GM23338 (cell line): ENCODE measurements around the gene SERP1.

Experiments used
- CREB1 ChIP-seq: fragments of 250-450 bp; sonication (Bioruptor Pico); IDR thresholded peaks from 2 replicates; pipeline ENCODE4 v1.5.0; 2020; ENCODE audit warnings: low read depth, mild to moderate bottlenecking, moderate library complexity
- EZH2 ChIP-seq: fragments of 200-600 bp; sonication (generic); IDR thresholded peaks from one replicate; pipeline ENCODE4 v1.8.0; 2017; ENCODE audit warnings: antibody characterized with exemption, mild to moderate bottlenecking, low read depth; ENCODE audit not compliant: unreplicated experiment
- EZH2phosphoT487 ChIP-seq: fragments of 200-600 bp; sonication (generic); IDR thresholded peaks from one replicate; pipeline ENCODE4 v1.8.1; 2018; ENCODE audit warnings: antibody characterized with exemption; ENCODE audit not compliant: unreplicated experiment
- JUNB ChIP-seq: IDR thresholded peaks from one replicate; pipeline ENCODE4 v1.6.1; 2016; ENCODE audit warnings: antibody characterized with exemption; ENCODE audit not compliant: unreplicated experiment
- NANOG ChIP-seq: IDR thresholded peaks from 2 replicates; pipeline ENCODE4 v1.6.1; 2016; ENCODE audit warnings: antibody characterized with exemption, borderline replicate concordance
- POLR2AphosphoS5 ChIP-seq: IDR thresholded peaks from 2 replicates; pipeline ENCODE4 v1.6.1; 2016; ENCODE audit warnings: antibody characterized with exemption, low read depth
- ZNF114 ChIP-seq: fragments of 250-450 bp; sonication (Bioruptor Pico); IDR thresholded peaks from 2 replicates; pipeline ENCODE4 v1.5.0; 2020; ENCODE audit warnings: mild to moderate bottlenecking, moderate library complexity
- TF ChIP-seq, protein P1 (sequence below), 2 experiments: fragments of 200-600 bp in 1 of 2; sonication (generic) in 1 of 2; conservative IDR thresholded peaks; 2 replicates each; pipeline versions ENCODE4 v1.5.1 to v1.6.1; 2016 to 2017; ENCODE audit warnings: antibody characterized with exemption in 2 of 2, low read depth in 2 of 2, mild to moderate bottlenecking in 2 of 2, moderate library complexity in 1 of 2
- TF ChIP-seq, protein P2 (sequence below): IDR thresholded peaks from one replicate; pipeline ENCODE4 v1.6.1; 2018; ENCODE audit warnings: antibody characterized with exemption; ENCODE audit not compliant: unreplicated experiment
- TF ChIP-seq, protein P3 (sequence below): IDR thresholded peaks from 2 replicates; pipeline ENCODE4 v1.6.1; 2016; ENCODE audit warnings: antibody characterized with exemption

DNA sequence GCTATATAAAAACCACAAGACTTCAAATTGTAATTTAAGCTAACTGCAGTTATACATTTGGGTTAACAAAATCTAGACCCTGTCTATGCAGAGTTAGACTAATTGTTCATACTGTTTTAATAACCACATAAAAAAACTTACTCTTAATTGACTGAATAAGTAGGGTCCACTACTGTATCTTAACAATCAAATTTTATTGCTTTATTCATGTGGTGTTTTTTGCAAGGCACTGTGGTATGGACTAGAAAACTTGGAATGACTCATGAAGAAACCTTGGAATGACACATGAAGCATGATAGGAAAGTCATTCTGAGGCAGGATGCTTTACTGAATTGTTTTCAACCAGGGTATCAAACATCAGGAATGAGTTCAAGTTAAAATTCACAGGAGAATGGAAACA is 2.3 kb downstream of the SERP1 start:
- TF ChIP-seq, protein P1, sequence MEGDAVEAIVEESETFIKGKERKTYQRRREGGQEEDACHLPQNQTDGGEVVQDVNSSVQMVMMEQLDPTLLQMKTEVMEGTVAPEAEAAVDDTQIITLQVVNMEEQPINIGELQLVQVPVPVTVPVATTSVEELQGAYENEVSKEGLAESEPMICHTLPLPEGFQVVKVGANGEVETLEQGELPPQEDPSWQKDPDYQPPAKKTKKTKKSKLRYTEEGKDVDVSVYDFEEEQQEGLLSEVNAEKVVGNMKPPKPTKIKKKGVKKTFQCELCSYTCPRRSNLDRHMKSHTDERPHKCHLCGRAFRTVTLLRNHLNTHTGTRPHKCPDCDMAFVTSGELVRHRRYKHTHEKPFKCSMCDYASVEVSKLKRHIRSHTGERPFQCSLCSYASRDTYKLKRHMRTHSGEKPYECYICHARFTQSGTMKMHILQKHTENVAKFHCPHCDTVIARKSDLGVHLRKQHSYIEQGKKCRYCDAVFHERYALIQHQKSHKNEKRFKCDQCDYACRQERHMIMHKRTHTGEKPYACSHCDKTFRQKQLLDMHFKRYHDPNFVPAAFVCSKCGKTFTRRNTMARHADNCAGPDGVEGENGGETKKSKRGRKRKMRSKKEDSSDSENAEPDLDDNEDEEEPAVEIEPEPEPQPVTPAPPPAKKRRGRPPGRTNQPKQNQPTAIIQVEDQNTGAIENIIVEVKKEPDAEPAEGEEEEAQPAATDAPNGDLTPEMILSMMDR (conservative IDR thresholded peaks at IDR 0.05; ENCODE audit: low read depth in 2 of 2), result no peak
- TF ChIP-seq POLR2AphosphoS5 (no peak), CREB1 (CRISPR knock-in tag) (no peak), EZH2 (no peak), JUNB (no peak), EZH2phosphoT487 (no peak), ZNF114 (no peak), NANOG (no peak)
- TF ChIP-seq, protein P2, sequence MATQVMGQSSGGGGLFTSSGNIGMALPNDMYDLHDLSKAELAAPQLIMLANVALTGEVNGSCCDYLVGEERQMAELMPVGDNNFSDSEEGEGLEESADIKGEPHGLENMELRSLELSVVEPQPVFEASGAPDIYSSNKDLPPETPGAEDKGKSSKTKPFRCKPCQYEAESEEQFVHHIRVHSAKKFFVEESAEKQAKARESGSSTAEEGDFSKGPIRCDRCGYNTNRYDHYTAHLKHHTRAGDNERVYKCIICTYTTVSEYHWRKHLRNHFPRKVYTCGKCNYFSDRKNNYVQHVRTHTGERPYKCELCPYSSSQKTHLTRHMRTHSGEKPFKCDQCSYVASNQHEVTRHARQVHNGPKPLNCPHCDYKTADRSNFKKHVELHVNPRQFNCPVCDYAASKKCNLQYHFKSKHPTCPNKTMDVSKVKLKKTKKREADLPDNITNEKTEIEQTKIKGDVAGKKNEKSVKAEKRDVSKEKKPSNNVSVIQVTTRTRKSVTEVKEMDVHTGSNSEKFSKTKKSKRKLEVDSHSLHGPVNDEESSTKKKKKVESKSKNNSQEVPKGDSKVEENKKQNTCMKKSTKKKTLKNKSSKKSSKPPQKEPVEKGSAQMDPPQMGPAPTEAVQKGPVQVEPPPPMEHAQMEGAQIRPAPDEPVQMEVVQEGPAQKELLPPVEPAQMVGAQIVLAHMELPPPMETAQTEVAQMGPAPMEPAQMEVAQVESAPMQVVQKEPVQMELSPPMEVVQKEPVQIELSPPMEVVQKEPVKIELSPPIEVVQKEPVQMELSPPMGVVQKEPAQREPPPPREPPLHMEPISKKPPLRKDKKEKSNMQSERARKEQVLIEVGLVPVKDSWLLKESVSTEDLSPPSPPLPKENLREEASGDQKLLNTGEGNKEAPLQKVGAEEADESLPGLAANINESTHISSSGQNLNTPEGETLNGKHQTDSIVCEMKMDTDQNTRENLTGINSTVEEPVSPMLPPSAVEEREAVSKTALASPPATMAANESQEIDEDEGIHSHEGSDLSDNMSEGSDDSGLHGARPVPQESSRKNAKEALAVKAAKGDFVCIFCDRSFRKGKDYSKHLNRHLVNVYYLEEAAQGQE, result no peak
- TF ChIP-seq, protein P3, sequence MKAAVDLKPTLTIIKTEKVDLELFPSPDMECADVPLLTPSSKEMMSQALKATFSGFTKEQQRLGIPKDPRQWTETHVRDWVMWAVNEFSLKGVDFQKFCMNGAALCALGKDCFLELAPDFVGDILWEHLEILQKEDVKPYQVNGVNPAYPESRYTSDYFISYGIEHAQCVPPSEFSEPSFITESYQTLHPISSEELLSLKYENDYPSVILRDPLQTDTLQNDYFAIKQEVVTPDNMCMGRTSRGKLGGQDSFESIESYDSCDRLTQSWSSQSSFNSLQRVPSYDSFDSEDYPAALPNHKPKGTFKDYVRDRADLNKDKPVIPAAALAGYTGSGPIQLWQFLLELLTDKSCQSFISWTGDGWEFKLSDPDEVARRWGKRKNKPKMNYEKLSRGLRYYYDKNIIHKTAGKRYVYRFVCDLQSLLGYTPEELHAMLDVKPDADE, result no peak
